Adrenal gland (tissue), 5 donors: ENCODE measurements around the gene SIVA1.

Source experiments
- CTCF ChIP-seq, 6 experiments: fragments of 450-650 bp in 4 of 6; fragments of 200-600 bp in 2 of 6; sonication (generic) in 1 of 6; IDR thresholded peaks; 1 replicate in 5 of 6; 2 replicates in 1 of 6; pipeline versions ENCODE4 v1.5.1 to v1.8.0; 2016 to 2021; ENCODE audit warnings: antibody characterized with exemption in 6 of 6, mild to moderate bottlenecking in 2 of 6, moderate library complexity in 1 of 6
- POLR2A ChIP-seq, 2 donors: fragments of 450-650 bp; IDR thresholded peaks; one replicate each; pipeline ENCODE4 v1.6.1; 2017; ENCODE audit warnings: antibody characterized with exemption in 2 of 2, mild to moderate bottlenecking in 2 of 2, moderate library complexity in 1 of 2
- donor health status: DM: no; HTN: no; CAD: no.

- TF ChIP-seq POLR2A (IDR thresholded peaks at IDR 0.05): no peak
- no peak for TF ChIP-seq CTCF (IDR thresholded peaks at IDR 0.05)
Measured at GRCh38 chr14:104766863-104767633, 14.1 kb downstream of the SIVA1 start.
